ENCODE data around the gene CDH4.

DNA sequence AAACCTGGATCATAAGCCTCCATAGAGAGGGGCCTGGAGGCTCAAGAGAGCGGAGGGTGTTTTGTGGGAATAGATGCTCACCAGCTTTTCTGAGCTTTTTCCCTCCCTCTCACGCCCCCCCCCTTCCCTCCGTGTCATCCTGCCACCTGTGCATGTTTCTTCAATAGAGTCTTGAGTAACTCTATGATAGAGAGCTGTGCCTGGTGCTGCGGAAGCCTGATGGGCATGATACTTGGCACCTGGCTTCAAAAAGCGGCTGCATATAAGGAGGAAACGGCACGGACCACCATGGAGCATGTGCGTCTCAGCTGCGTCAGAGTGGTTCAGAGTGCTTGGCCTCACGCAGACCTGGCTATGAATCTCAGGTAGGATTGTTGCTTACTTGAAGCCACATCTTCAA is 198.9 kb downstream of the CDH4 start:
- TF ChIP-seq, protein P1, sequence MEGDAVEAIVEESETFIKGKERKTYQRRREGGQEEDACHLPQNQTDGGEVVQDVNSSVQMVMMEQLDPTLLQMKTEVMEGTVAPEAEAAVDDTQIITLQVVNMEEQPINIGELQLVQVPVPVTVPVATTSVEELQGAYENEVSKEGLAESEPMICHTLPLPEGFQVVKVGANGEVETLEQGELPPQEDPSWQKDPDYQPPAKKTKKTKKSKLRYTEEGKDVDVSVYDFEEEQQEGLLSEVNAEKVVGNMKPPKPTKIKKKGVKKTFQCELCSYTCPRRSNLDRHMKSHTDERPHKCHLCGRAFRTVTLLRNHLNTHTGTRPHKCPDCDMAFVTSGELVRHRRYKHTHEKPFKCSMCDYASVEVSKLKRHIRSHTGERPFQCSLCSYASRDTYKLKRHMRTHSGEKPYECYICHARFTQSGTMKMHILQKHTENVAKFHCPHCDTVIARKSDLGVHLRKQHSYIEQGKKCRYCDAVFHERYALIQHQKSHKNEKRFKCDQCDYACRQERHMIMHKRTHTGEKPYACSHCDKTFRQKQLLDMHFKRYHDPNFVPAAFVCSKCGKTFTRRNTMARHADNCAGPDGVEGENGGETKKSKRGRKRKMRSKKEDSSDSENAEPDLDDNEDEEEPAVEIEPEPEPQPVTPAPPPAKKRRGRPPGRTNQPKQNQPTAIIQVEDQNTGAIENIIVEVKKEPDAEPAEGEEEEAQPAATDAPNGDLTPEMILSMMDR (optimal IDR thresholded peaks at IDR 0.05 in 1 of 3, IDR thresholded peaks at IDR 0.05 in 1 of 3, conservative IDR thresholded peaks at IDR 0.05 in 1 of 3; ENCODE audit: extremely low read depth in 1 of 3, insufficient read depth in 2 of 3, low read length in 3 of 3) = no peak
- TF ChIP-seq EZH2 (IDR thresholded peaks at IDR 0.05; ENCODE audit: low read length) = no peak

All from keratinocyte (primary cell).